NCI-H2081 treated with DMSO at 0.1 percent for 48 hours (cell line): ENCODE data around the gene HK1.
"Not testable (repeated sequence)": the region's sequence is repeated elsewhere in the genome, so short reads cannot be mapped to it uniquely, and the experiment has no call there.

ENCODE experiments used
- DNase-seq: peaks from one replicate; lab custom pipeline; 2025; lab: John Stamatoyannopoulos, UW

The HK1 gene

GRCh38 chr10:69422676-69423075, 144.4 kb downstream of the HK1 start:
- DNase-seq, result no peak

- no peak for DNase-seq
These were observed 146.7 kb downstream of the HK1 start for GRCh38 chr10:69425041-69425440.

- no peak for DNase-seq
These were observed 147.4 kb downstream of the HK1 start for GRCh38 chr10:69425511-69426298.

GRCh38 chr10:69426376-69426727, 148.1 kb downstream of the HK1 start:
- no peak for DNase-seq

- DNase-seq, result no peak
These were observed 149.9 kb downstream of the HK1 start for GRCh38 chr10:69428165-69428564.

- no peak for DNase-seq
These were observed 155.9 kb downstream of the HK1 start for GRCh38 chr10:69434169-69434568.

- no peak for DNase-seq
These were observed 156.6 kb downstream of the HK1 start for GRCh38 chr10:69434926-69435325.

GRCh38 chr10:69435966-69436520, 157.7 kb downstream of the HK1 start:
- no peak for DNase-seq

GRCh38 chr10:69437321-69438259, 159.3 kb downstream of the HK1 start:
- no peak for DNase-seq

GRCh38 chr10:69438536-69439349, 160.4 kb downstream of the HK1 start:
- no peak for DNase-seq

- DNase-seq, result no peak
These were observed 161.0 kb downstream of the HK1 start for GRCh38 chr10:69439350-69439739.

- no peak for DNase-seq
These were observed 161.7 kb downstream of the HK1 start for GRCh38 chr10:69439813-69440506.

GRCh38 chr10:69443354-69443753, 165.1 kb downstream of the HK1 start:
- DNase-seq, result no peak

- DNase-seq, result no peak
These were observed 166.7 kb downstream of the HK1 start for GRCh38 chr10:69445041-69445440.

- no peak for DNase-seq
These were observed 167.9 kb downstream of the HK1 start for GRCh38 chr10:69446229-69446628.

GRCh38 chr10:69446650-69447151, 168.4 kb downstream of the HK1 start:
- DNase-seq, result no peak

GRCh38 chr10:69449841-69450240, 171.5 kb downstream of the HK1 start:
- no peak for DNase-seq

- DNase-seq, result not testable (repeated sequence)
These were observed 172.1 kb downstream of the HK1 start for GRCh38 chr10:69450395-69450794.

- peak; percentile 75 for DNase-seq
These were observed 173.0 kb downstream of the HK1 start, which contains the start of gene TSPAN15 for GRCh38 chr10:69451209-69451783. Gene TSPAN15, plus strand, starts transcription at chr10:69451465. Its CDS starts 130 bp downstream, at chr10:69451595.
